Measurements from ENCODE around the gene NBAS.

NBAS gene

GRCh38 chr2:15160201-15160991 lies 400.7 kb downstream of the NBAS start:
- DNase-seq: no peak

- DNase-seq: peak in 2 of 14 donors; percentile 11 to 37
These were observed 401.4 kb downstream of the NBAS start for GRCh38 chr2:15159751-15160177.

GRCh38 chr2:15159206-15159605 lies 401.9 kb downstream of the NBAS start:
- DNase-seq: no peak

GRCh38 chr2:15158532-15158931 lies 402.6 kb downstream of the NBAS start:
- no peak for DNase-seq

- DNase-seq: no peak
These were observed 403.0 kb downstream of the NBAS start for GRCh38 chr2:15158100-15158499.

GRCh38 chr2:15155959-15156574 lies 405.1 kb downstream of the NBAS start:
- DNase-seq: no peak

GRCh38 chr2:15154297-15154696 lies 406.8 kb downstream of the NBAS start:
- DNase-seq: no peak

- no peak for DNase-seq
These were observed 408.8 kb downstream of the NBAS start for GRCh38 chr2:15152382-15152781.

GRCh38 chr2:15149063-15149462 lies 412.1 kb downstream of the NBAS start:
- DNase-seq: no peak

- DNase-seq: no peak
These were observed 413.5 kb downstream of the NBAS start for GRCh38 chr2:15147591-15147990.

- no peak for DNase-seq
These were observed 414.2 kb downstream of the NBAS start for GRCh38 chr2:15146960-15147359.

- DNase-seq: no peak
These were observed 415.2 kb downstream of the NBAS start for GRCh38 chr2:15145919-15146318.

GRCh38 chr2:15145046-15145817 lies 415.9 kb downstream of the NBAS start:
- DNase-seq: no peak

- no peak for DNase-seq
These were observed 419.0 kb downstream of the NBAS start for GRCh38 chr2:15142069-15142689.

- DNase-seq: no peak
These were observed 419.9 kb downstream of the NBAS start for GRCh38 chr2:15141211-15141610.

GRCh38 chr2:15136639-15137038 lies 424.5 kb downstream of the NBAS start:
- DNase-seq: no peak

GRCh38 chr2:15134957-15135356 lies 426.2 kb downstream of the NBAS start:
- DNase-seq: no peak

- DNase-seq: no peak
These were observed 427.7 kb downstream of the NBAS start for GRCh38 chr2:15133461-15133860.

- DNase-seq: no peak
These were observed 432.3 kb downstream of the NBAS start for GRCh38 chr2:15128846-15129245.

GRCh38 chr2:15127876-15128275 lies 433.3 kb downstream of the NBAS start:
- DNase-seq: no peak

- no peak for DNase-seq
These were observed 433.8 kb downstream of the NBAS start for GRCh38 chr2:15127301-15127700.

GRCh38 chr2:15126373-15126772 lies 434.8 kb downstream of the NBAS start:
- no peak for DNase-seq

- no peak for DNase-seq
These were observed 438.2 kb downstream of the NBAS start for GRCh38 chr2:15122915-15123314.

Measured in C1 segment of cervical spinal cord (tissue), 14 donors.